8988T (cell line): ENCODE results near the gene ZNF628.

Source experiments
- DNase-seq: peaks from one replicate; pipeline ENCODE4 v3.0.0; 2011

Gene ZNF628

GRCh38 chr19:55502197-55502952 lies 26.0 kb downstream of the ZNF628 start:
- DNase-seq = no peak

GRCh38 chr19:55503157-55503501 lies 26.7 kb downstream of the ZNF628 start:
- DNase-seq = no peak

GRCh38 chr19:55503502-55504251 lies 27.3 kb downstream of the ZNF628 start:
- peak; percentile 87 for DNase-seq

- DNase-seq = no peak
These were observed 27.8 kb downstream of the ZNF628 start for GRCh38 chr19:55504252-55504603.

GRCh38 chr19:55504981-55505380 lies 28.6 kb downstream of the ZNF628 start:
- DNase-seq = no peak

- no peak for DNase-seq
These were observed 31.7 kb downstream of the ZNF628 start for GRCh38 chr19:55508120-55508519.

GRCh38 chr19:55516878-55517620 lies 40.6 kb downstream of the ZNF628 start:
- peak; percentile 95 for DNase-seq

- DNase-seq = no peak
These were observed 43.3 kb downstream of the ZNF628 start for GRCh38 chr19:55519451-55520311.

GRCh38 chr19:55520691-55521292 lies 44.4 kb downstream of the ZNF628 start:
- DNase-seq = no peak

GRCh38 chr19:55525289-55526101 lies 49.1 kb downstream of the ZNF628 start:
- DNase-seq = no peak

- no peak for DNase-seq
These were observed 50.1 kb downstream of the ZNF628 start for GRCh38 chr19:55526216-55527196.

GRCh38 chr19:55527197-55528029 lies 51.0 kb downstream of the ZNF628 start:
- DNase-seq = no peak

GRCh38 chr19:55528030-55528803 lies 51.8 kb downstream of the ZNF628 start:
- DNase-seq = no peak

GRCh38 chr19:55529636-55530234 lies 53.3 kb downstream of the ZNF628 start:
- DNase-seq = no peak

- no peak for DNase-seq
These were observed 54.6 kb downstream of the ZNF628 start for GRCh38 chr19:55530996-55531395.
